GM19328 (cell line): ENCODE results near the gene SLC16A14.
"Not testable (repeated sequence)": the region's sequence is repeated elsewhere in the genome, so short reads cannot be mapped to it uniquely, and the experiment has no call there.

Experiments used
- ATAC-seq: cut with Tn5 transposase; IDR thresholded peaks from one replicate; pipeline ENCODE4 v1.9.1; 2021; ENCODE audit warnings: mild to moderate bottlenecking, moderate library complexity; ENCODE audit not compliant: unreplicated experiment

The SLC16A14 gene

GRCh38 chr2:230068651-230069055 lies at the start of gene SLC16A14:
SLC16A14 (minus strand) TSS chr2:230068924; CDS start chr2:230059352, 9,572 bp downstream.
- ATAC-seq = no peak

GRCh38 chr2:230106771-230107170 lies 38.0 kb upstream of the SLC16A14 start:
- no peak for ATAC-seq

- ATAC-seq = not testable (repeated sequence)
Measured at GRCh38 chr2:230101967-230102366, 33.2 kb upstream of the SLC16A14 start.

GRCh38 chr2:230097841-230098240 lies 29.1 kb upstream of the SLC16A14 start:
- ATAC-seq = no peak

GRCh38 chr2:230097424-230097823 lies 28.7 kb upstream of the SLC16A14 start:
- ATAC-seq = no peak

GRCh38 chr2:230090967-230091366 lies 22.2 kb upstream of the SLC16A14 start:
- no peak for ATAC-seq

- ATAC-seq = no peak
Measured at GRCh38 chr2:230085201-230085600, 16.5 kb upstream of the SLC16A14 start.

GRCh38 chr2:230077851-230078547 lies 9.3 kb upstream of the SLC16A14 start:
- ATAC-seq = no peak

- ATAC-seq = no peak
Measured at GRCh38 chr2:230076819-230077218, 8.1 kb upstream of the SLC16A14 start.

GRCh38 chr2:230075988-230076631 lies 7.4 kb upstream of the SLC16A14 start:
- ATAC-seq = no peak

GRCh38 chr2:230071421-230071820 lies 2.7 kb upstream of the SLC16A14 start:
- no peak for ATAC-seq

- ATAC-seq = no peak
Measured at GRCh38 chr2:230069402-230069801, 678 bp upstream of the SLC16A14 start.

- no peak for ATAC-seq
Measured at GRCh38 chr2:230068016-230068650, 591 bp downstream of the SLC16A14 start.

GRCh38 chr2:230060672-230061293 lies 7.9 kb downstream of the SLC16A14 start:
- ATAC-seq = no peak

- ATAC-seq = no peak
Measured at GRCh38 chr2:230053753-230054478, 14.8 kb downstream of the SLC16A14 start.

- no peak for ATAC-seq
Measured at GRCh38 chr2:230052299-230052698, 16.4 kb downstream of the SLC16A14 start.

GRCh38 chr2:230050136-230050535 lies 18.6 kb downstream of the SLC16A14 start:
- no peak for ATAC-seq

- ATAC-seq = no peak
Measured at GRCh38 chr2:230048010-230048671, 20.6 kb downstream of the SLC16A14 start.

- no peak for ATAC-seq
Measured at GRCh38 chr2:230046491-230046890, 22.2 kb downstream of the SLC16A14 start.

- ATAC-seq = no peak
Measured at GRCh38 chr2:230043461-230043860, 25.3 kb downstream of the SLC16A14 start.
